Transverse colon (tissue), 3 donors: Measurements from ENCODE around the gene CTSO.

ENCODE experiments used
- CTCF ChIP-seq, 5 experiments: fragments of 200-600 bp in 3 of 5; fragments of 450-650 bp in 2 of 5; sonication (generic) in 3 of 5; IDR thresholded peaks; 1 replicate in 2 of 5; 2 replicates in 3 of 5; pipeline ENCODE4 v1.5.1; 2016 to 2017; ENCODE audit warnings: antibody characterized with exemption in 5 of 5, inconsistent platforms in 3 of 5, mild to moderate bottlenecking in 2 of 5, moderate library complexity in 1 of 5
- POLR2A ChIP-seq: fragments of 450-650 bp; IDR thresholded peaks from one replicate; pipeline ENCODE4 v1.6.1; 2016; ENCODE audit warnings: antibody characterized with exemption, mild to moderate bottlenecking, moderate library complexity

GRCh38 chr4:155909615-155910226, 43.9 kb downstream of the CTSO start:
- TF ChIP-seq CTCF (IDR thresholded peaks at IDR 0.05) (no peak), POLR2A (no peak)
